HEK293 (cell line): ENCODE results near the gene ELK4.

ENCODE experiments used
- CTCF ChIA-PET: fragments of 350-600 bp; formaldehyde crosslinking; extraction: SDS; loops from one replicate; lab custom pipeline; 2021; ENCODE audit warnings: antibody characterized with exemption; lab: Yijun Ruan, JAX
- POLR2A ChIA-PET: fragments of 300-600 bp; formaldehyde crosslinking; extraction: SDS; loops from one replicate; lab custom pipeline; 2020; ENCODE audit warnings: antibody characterized with exemption, inconsistent platforms; lab: Yijun Ruan, JAX
- H3K27ac ChIP-seq: fragments of 200-500 bp; sonication (Bioruptor generic); 2 replicates; pipeline ENCODE4 v1.5.1; 2014; ENCODE audit warnings: low read depth, low read length, control low read depth, inconsistent platforms; ENCODE audit errors: extremely low read depth
- H3K36me3 ChIP-seq, 2 experiments: fragments of 200-500 bp in 1 of 2; sonication (Bioruptor generic) in 1 of 2; 1 replicate in 1 of 2; 2 replicates in 1 of 2; pipeline ENCODE4 v1.5.1; 2014 to 2017; ENCODE audit warnings: inconsistent platforms in 2 of 2, low read length in 2 of 2; ENCODE audit not compliant: control insufficient read depth in 2 of 2, insufficient read depth in 1 of 2
- H3K4me1 ChIP-seq: fragments of 200-500 bp; sonication (Bioruptor generic); 2 replicates; pipeline ENCODE4 v1.5.1; 2014; ENCODE audit warnings: mild to moderate bottlenecking, low read length, inconsistent platforms; ENCODE audit not compliant: control insufficient read depth, insufficient read depth
- H3K4me3 ChIP-seq: 2 replicates; pipeline ENCODE4 v1.5.1; 2011; ENCODE audit warnings: low read depth, mild to moderate bottlenecking, control low read depth, low read length, moderate library complexity
- H3K9me3 ChIP-seq: fragments of 200-500 bp; sonication (Bioruptor generic); 2 replicates; pipeline ENCODE4 v1.5.1; 2014; ENCODE audit warnings: low read depth, low read length, inconsistent platforms; ENCODE audit not compliant: control insufficient read depth, insufficient read depth
- FEZF1 ChIP-seq: fragments of 450-650 bp; formaldehyde crosslinking; IDR thresholded peaks from 2 replicates; pipeline ENCODE4 v1.5.1; 2016; ENCODE audit warnings: missing biosample characterization, missing genetic modification characterization
- SCRT1 ChIP-seq: fragments of 450-650 bp; formaldehyde crosslinking; IDR thresholded peaks from 2 replicates; pipeline ENCODE4 v1.5.1; 2016; ENCODE audit warnings: missing biosample characterization, missing genetic modification characterization, borderline replicate concordance
- SP2 ChIP-seq: fragments of 450-650 bp; formaldehyde crosslinking; IDR thresholded peaks from 2 replicates; pipeline ENCODE4 v1.5.1; 2016; ENCODE audit warnings: missing biosample characterization, missing genetic modification characterization
- ZBTB20 ChIP-seq: fragments of 450-650 bp; formaldehyde crosslinking; IDR thresholded peaks from 2 replicates; pipeline ENCODE4 v1.5.1; 2016; ENCODE audit warnings: missing biosample characterization, missing genetic modification characterization
- ZBTB49 ChIP-seq: fragments of 450-650 bp; formaldehyde crosslinking; IDR thresholded peaks from 2 replicates; pipeline ENCODE4 v1.5.1; 2016; ENCODE audit warnings: missing biosample characterization, missing genetic modification characterization, low read depth
- ZNF10 ChIP-seq: fragments of 450-650 bp; formaldehyde crosslinking; IDR thresholded peaks from 2 replicates; pipeline ENCODE4 v1.5.1; 2017; ENCODE audit warnings: missing biosample characterization, missing genetic modification characterization
- ZNF140 ChIP-seq: fragments of 450-650 bp; formaldehyde crosslinking; IDR thresholded peaks from 2 replicates; pipeline ENCODE4 v1.5.1; 2016; ENCODE audit warnings: missing biosample characterization, missing genetic modification characterization
- ZNF16 ChIP-seq: fragments of 450-650 bp; formaldehyde crosslinking; IDR thresholded peaks from 2 replicates; pipeline ENCODE4 v1.5.1; 2016; ENCODE audit warnings: low read depth, missing biosample characterization, missing genetic modification characterization
- ZNF350 ChIP-seq: fragments of 450-650 bp; formaldehyde crosslinking; IDR thresholded peaks from 2 replicates; pipeline ENCODE4 v1.5.0; 2017; ENCODE audit warnings: missing biosample characterization, mild to moderate bottlenecking, missing genetic modification characterization
- ZNF362 ChIP-seq: fragments of 450-650 bp; formaldehyde crosslinking; IDR thresholded peaks from 2 replicates; pipeline ENCODE4 v1.5.1; 2016; ENCODE audit warnings: missing biosample characterization, missing genetic modification characterization
- ZNF510 ChIP-seq: fragments of 450-650 bp; formaldehyde crosslinking; IDR thresholded peaks from 2 replicates; pipeline ENCODE4 v1.5.1; 2018; ENCODE audit warnings: mild to moderate bottlenecking, missing genetic modification characterization, missing biosample characterization; ENCODE audit not compliant: insufficient replicate concordance
- ZNF555 ChIP-seq: fragments of 450-650 bp; formaldehyde crosslinking; conservative IDR thresholded peaks from 2 replicates; pipeline ENCODE4 v1.5.1; 2017; ENCODE audit warnings: missing biosample characterization, mild to moderate bottlenecking, missing genetic modification characterization, inconsistent platforms
- ZNF560 ChIP-seq: fragments of 450-650 bp; formaldehyde crosslinking; IDR thresholded peaks from 2 replicates; pipeline ENCODE4 v1.5.1; 2017; ENCODE audit warnings: missing biosample characterization, missing genetic modification characterization, borderline replicate concordance
- ZNF596 ChIP-seq: fragments of 450-650 bp; IDR thresholded peaks from 2 replicates; pipeline ENCODE4 v1.5.0; 2018; ENCODE audit warnings: missing biosample characterization, mild to moderate bottlenecking, missing genetic modification characterization, moderate library complexity
- ZNF623 ChIP-seq: fragments of 450-650 bp; formaldehyde crosslinking; IDR thresholded peaks from 2 replicates; pipeline ENCODE4 v1.5.1; 2016; ENCODE audit warnings: missing biosample characterization, missing genetic modification characterization
- ZNF677 ChIP-seq: fragments of 450-650 bp; IDR thresholded peaks from 2 replicates; pipeline ENCODE4 v1.5.0; 2018; ENCODE audit warnings: missing biosample characterization, mild to moderate bottlenecking, missing genetic modification characterization, moderate library complexity
- ZSCAN30 ChIP-seq: fragments of 450-650 bp; IDR thresholded peaks from 2 replicates; pipeline ENCODE4 v1.5.1; 2018; ENCODE audit warnings: missing biosample characterization, mild to moderate bottlenecking, missing genetic modification characterization, moderate library complexity
- TF ChIP-seq, protein P1 (sequence below): fragments of 450-650 bp; formaldehyde crosslinking; IDR thresholded peaks from 2 replicates; pipeline ENCODE4 v1.5.1; 2016; ENCODE audit warnings: missing biosample characterization, missing genetic modification characterization
- TF ChIP-seq, protein P2 (sequence below): fragments of 450-650 bp; formaldehyde crosslinking; IDR thresholded peaks from 2 replicates; pipeline ENCODE4 v1.5.1; 2017; ENCODE audit warnings: missing biosample characterization, missing genetic modification characterization
- TF ChIP-seq, protein P3 (sequence below): fragments of 450-650 bp; formaldehyde crosslinking; IDR thresholded peaks from 2 replicates; pipeline ENCODE4 v1.5.1; 2016; ENCODE audit warnings: missing biosample characterization, missing genetic modification characterization

Gene ELK4

DNA sequence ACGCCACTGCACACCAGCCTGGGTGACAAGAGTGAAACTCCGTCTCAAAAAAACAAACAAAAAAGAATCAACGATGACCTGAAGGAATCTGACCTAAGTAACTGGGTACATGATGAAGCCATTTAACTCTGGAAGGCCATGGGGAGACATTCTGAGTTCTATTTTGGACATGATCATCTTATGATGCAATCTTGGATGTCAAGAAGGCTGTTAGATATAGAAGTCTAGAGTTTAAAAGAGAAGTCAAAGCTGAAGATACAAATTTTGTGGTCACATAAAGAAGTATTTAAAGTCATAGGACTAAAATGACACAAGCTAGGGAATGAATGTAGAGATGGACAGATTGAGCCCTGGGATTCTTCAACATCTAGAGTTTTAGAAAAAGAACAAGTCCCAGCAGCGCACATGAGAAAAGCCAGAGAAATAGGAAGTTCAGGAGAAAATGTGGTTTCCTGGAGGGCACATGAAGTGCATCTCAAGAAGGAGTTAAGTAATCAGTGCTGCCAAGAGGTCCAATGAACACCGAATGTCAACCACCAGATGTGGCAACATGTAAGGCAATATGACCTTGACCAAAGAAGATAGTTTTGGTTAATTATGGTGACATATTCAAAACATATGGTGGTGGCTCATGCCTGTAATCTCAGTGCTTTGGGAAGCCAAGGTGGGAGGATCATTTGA is 26.8 kb downstream of the ELK4 start:
- Histone ChIP-seq H3K9me3 (no peaks in the 10 kb centered on the region), H3K4me3 (no peak overlapping the region), H3K36me3 (peaks cover 0 to 15% of the 10 kb centered on the region in 2 experiments; a peak in 1 of 3 replicates), H3K4me1 (peaks cover 2% of the 10 kb centered on the region), H3K27ac (no peak overlapping the region)
- ChIA-PET POLR2A (no interaction called here), CTCF (interaction anchor here (0.6 to 1.7 kb wide), 3 partner anchors 13 to 53 kb away, joined by 3 to 4 read pairs (median 4); no protein-coding TSS in a partner anchor)
- TF ChIP-seq ZNF140 (tag by site-specific recombination) (no peak), ZNF10 (tag by site-specific recombination) (no peak), SP2 (tag by site-specific recombination) (no peak), ZBTB20 (tag by site-specific recombination) (no peak), ZNF596 (tag by site-specific recombination) (no peak), ZNF677 (tag by site-specific recombination) (no peak), ZNF16 (no peak), ZNF510 (tag by site-specific recombination) (no peak), ZSCAN30 (tag by site-specific recombination) (no peak), FEZF1 (tag by site-specific recombination) (no peak), ZNF560 (tag by site-specific recombination) (no peak), ZBTB49 (tag by site-specific recombination) (no peak), ZNF350 (tag by site-specific recombination) (no peak), ZNF362 (tag by site-specific recombination) (no peak), SCRT1 (no peak), ZNF623 (tag by site-specific recombination) (no peak), ZNF555 (no peak)
- TF ChIP-seq, protein P1, sequence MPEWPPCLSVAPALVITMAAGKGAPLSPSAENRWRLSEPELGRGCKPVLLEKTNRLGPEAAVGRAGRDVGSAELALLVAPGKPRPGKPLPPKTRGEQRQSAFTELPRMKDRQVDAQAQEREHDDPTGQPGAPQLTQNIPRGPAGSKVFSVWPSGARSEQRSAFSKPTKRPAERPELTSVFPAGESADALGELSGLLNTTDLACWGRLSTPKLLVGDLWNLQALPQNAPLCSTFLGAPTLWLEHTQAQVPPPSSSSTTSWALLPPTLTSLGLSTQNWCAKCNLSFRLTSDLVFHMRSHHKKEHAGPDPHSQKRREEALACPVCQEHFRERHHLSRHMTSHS: no peak
- TF ChIP-seq, protein P2, sequence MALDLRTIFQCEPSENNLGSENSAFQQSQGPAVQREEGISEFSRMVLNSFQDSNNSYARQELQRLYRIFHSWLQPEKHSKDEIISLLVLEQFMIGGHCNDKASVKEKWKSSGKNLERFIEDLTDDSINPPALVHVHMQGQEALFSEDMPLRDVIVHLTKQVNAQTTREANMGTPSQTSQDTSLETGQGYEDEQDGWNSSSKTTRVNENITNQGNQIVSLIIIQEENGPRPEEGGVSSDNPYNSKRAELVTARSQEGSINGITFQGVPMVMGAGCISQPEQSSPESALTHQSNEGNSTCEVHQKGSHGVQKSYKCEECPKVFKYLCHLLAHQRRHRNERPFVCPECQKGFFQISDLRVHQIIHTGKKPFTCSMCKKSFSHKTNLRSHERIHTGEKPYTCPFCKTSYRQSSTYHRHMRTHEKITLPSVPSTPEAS (tag by site-specific recombination): no peak
- TF ChIP-seq, protein P3, sequence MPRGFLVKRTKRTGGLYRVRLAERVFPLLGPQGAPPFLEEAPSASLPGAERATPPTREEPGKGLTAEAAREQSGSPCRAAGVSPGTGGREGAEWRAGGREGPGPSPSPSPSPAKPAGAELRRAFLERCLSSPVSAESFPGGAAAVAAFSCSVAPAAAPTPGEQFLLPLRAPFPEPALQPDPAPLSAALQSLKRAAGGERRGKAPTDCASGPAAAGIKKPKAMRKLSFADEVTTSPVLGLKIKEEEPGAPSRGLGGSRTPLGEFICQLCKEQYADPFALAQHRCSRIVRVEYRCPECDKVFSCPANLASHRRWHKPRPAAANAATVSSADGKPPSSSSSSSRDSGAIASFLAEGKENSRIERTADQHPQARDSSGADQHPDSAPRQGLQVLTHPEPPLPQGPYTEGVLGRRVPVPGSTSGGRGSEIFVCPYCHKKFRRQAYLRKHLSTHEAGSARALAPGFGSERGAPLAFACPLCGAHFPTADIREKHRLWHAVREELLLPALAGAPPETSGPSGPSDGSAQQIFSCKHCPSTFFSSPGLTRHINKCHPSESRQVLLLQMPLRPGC: no peak
